NCI-H1048 (cell line): ENCODE data around the gene CNDP1.
"Not testable (repeated sequence)": the region's sequence is repeated elsewhere in the genome, so short reads cannot be mapped to it uniquely, and the experiment has no call there.

Experiments
- DNase-seq: peaks from one replicate; lab custom pipeline; 2025; lab: John Stamatoyannopoulos, UW

The CNDP1 gene

GRCh38 chr18:74520096-74520833, 14.0 kb upstream of the CNDP1 start:
- no peak for DNase-seq

DNA sequence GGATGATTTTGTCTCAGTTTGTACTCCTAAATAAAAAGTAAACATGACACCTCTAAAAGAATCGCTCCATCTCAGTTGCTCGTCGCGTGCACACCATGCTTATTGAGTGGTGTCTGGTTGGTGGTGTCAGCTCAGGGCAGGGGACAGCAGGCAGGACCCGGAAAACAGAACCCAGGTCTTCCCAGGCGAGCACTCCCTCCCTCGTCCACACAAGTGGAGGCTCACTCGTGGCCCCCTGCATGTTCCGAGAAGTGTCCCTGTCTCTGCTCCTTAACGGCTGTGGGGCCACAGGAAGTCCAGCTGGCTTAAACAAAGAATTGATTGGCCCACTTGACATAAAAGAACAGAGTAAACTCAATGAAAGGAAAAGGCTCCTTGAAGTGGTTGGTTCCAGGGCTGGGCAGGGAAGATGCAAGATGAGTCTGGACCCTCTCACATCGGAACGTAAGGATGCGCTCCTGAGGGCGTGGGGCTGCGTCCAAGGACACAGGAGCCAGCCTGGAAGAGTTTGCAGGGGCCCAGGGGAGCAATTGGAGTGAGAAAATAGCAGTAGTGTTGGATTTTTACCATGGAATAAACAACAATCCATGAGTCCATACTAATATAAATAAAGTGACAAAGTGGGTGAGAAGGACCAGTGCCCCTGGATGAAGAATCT, 13.1 kb upstream of the CNDP1 start:
- DNase-seq: no peak

- DNase-seq: no peak
Measured at GRCh38 chr18:74522635-74523548, 11.4 kb upstream of the CNDP1 start.

DNA sequence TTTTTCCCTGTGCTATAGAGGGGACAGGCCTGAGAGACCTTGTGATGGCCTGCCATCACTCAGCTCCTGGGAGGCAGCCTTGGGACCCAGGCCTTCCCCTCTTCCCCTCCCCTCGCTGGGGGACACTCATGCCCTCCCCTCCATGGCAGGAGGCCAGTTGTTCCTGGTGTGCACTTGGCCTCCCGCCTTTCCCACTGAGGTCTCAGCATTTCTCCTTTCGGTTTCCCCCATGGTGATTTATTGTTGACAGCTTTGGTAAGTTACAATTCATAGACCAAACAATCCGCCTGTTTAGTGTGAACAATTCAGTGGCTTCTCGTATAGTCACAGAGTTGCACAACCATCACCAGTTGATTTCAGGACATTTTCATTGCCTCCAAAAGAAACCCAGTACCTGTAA, 10.2 kb upstream of the CNDP1 start:
- DNase-seq: no peak

- DNase-seq: not testable (repeated sequence)
Measured at GRCh38 chr18:74524915-74525314, 9.4 kb upstream of the CNDP1 start.

GRCh38 chr18:74525741-74526140, 8.6 kb upstream of the CNDP1 start:
- DNase-seq: no peak

GRCh38 chr18:74526488-74526887, 7.8 kb upstream of the CNDP1 start:
- DNase-seq: no peak

DNA sequence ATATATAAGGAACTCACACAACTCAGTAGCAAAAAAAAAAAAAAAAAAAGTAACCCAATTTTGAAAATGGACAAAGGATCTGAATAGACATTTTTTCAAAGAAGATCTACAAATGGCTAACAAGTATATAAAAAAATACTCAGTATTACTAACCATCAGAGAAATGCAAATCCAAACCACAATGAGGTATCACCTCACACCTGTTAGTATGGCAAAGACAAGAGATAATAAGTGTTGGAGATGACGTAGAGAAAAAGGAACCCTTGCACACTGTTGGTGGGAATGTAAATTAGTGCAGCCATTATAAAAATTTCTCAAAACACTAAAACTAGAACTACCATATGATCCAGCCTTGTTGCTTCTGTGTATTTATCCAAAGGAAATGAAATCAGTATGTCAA, 5.8 kb upstream of the CNDP1 start:
- no peak for DNase-seq

DNA sequence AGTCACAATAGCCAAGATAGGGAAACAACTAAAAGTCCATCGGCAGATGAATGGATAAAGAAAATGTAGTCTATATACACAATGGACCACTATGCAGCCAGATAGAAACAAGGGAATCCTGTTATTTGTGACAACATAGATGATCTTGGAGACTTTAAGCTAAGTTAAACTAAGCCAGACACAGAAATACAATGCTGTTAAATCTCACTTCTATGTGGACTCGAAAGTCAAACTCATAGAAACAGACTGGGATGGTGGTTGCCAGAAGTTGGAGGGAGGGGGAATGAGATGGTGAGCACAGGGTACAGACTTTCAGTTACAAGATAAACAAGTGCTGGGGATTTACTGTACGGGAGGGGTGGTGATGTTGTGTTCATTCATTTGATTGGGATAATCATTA, 5.4 kb upstream of the CNDP1 start:
- no peak for DNase-seq

DNA sequence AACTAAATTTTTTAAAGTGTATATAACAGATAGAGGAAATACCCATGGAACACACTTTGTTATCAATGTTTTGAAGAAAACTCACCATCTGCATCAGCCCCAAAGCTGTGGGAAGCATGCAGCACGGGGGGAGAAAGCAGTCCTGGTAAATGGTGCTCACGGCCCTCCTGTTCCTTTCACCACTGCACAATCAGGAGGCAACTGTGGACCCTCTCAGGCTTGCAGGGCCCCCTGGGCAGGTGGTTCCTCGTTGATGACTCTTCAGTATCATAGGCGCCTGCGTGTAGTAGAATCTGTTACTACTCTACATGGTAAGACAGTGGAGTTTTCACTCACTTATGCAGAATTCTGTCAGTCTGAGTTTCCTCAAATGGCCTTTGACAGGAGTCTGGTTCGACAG, 4.9 kb upstream of the CNDP1 start:
- no peak for DNase-seq

DNA sequence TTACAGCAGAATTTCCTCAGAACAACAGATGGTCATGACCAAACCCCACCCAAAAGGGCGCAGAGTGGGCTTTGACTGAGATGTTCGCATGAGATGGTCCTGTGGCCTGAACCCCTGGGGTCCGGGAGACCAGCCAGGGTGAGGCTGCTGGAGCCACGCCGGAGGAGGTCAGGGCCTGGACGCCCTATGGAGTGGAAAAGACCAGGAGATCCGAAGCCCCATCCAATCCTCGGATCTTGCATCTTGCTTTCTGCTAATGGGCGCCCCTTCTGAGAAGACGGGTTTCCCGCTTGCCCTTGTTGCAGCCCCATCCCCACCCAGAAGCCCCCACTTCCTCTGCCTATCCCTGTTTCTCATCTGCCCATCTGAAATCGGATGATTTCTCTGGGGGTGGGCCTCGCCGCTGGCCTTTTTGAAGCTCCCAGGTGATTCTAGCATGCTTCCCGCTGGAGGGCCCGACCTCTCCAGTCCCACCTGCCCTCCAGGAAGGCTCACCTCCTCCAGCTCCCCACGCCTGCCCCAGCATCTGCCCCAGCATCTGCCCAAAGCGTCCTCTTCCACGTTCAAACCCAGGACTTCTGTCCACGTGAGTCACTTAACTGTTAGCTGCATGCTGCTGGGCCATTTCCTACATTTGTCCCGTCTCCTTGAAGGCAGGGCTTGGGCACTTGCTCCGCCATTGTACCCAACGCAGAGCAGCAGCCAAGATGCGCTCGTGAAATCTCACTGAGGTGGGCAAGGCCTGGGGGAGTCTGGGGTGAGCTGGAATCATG, 4.3 kb upstream of the CNDP1 start:
- DNase-seq: no peak

GRCh38 chr18:74530584-74530862, 3.8 kb upstream of the CNDP1 start:
- no peak for DNase-seq

- DNase-seq: no peak
Measured at GRCh38 chr18:74531043-74531442, 3.3 kb upstream of the CNDP1 start.

GRCh38 chr18:74532511-74533025, 1.7 kb upstream of the CNDP1 start:
- no peak for DNase-seq

GRCh38 chr18:74533666-74534065, 634 bp upstream of the CNDP1 start:
- no peak for DNase-seq

DNA sequence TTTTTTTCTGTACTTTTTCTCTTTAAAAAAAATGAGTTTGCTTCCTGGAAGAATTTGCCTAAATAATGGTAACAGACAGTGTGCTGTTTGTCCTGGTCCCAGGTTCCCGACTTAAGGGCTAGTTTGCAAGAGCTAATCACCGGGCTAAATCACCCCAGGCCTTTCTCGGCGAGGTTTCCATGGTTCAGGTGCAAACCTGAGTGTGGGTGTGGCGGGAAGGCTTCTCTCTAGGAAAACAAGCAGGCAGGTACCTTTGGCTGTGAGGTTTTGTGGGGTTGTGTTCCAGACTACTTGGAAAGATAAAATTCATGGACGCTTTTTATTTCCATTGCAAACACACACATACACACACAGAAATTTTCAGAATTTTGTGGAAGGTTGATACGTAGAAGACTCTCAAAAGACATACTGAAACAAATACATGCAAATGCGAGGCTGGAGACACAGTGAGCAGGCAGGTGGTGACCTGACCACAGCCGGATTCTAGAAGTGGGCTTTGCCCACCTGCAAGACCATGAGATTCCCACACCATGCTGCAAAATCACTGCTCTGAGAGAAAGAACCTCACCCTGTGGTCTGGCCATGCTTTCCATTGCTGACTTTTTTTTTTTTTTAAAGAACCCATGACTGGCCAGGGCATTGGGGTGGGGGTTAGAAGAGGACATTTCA, 815 bp downstream of the CNDP1 start:
- peak; percentile 90 for DNase-seq

DNA sequence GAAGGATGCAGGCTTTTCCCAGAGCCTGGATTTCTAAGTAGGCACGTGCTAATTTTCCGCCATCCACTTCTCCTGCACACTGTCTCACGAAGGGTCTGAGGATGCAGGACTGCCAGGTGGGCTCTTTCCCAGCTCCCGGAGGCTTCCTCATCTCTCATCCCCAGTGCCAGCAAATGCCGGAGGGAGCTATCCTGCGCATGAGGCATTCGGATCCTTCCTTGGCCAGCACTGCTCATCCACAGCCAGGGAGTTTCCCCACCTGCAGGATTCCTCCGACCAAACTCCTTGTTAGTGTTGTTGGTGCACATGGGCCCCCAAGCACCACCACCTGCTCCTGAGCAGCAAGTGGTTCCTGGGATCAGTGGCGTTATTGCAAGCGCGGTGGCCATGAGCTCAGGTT, 5.0 kb downstream of the CNDP1 start:
- DNase-seq: no peak

DNA sequence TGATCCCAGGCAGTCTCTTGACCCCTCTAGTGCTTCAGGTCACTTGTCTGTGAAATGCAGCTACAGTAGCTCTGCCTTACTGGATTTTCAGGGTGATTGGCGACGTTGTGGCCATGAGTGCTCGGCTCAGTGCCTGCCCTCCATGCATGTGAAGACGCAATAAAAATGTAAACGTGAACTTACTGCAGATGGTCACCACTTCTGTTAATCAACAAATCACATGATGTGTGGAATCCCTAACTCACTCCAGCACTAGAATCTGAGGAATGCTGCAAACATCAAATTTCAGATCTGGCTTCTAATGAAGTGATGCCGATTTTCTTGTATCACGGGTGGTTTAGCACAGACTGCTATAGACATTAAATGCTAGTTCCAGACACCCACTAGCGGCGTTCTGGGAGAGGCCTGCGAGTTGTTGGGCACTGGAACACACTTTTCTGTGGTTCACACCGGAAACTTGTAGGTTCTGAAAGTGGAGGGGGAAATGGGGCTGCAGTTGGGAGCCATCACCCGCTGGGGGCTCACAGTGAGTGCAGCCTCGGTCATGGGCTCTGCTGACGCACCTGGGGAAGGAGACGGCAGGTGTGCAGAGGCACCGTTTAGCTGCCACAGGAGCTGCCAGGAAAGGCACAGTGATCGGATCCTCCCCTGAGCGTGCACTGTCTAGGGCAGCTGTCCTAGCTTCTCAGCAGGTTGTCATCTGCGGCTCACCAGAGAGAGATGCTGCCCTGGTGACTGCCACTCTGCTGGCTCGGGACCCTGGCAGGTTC, 6.5 kb downstream of the CNDP1 start:
- no peak for DNase-seq

- no peak for DNase-seq
Measured at GRCh38 chr18:74541703-74542555, 7.6 kb downstream of the CNDP1 start.

DNA sequence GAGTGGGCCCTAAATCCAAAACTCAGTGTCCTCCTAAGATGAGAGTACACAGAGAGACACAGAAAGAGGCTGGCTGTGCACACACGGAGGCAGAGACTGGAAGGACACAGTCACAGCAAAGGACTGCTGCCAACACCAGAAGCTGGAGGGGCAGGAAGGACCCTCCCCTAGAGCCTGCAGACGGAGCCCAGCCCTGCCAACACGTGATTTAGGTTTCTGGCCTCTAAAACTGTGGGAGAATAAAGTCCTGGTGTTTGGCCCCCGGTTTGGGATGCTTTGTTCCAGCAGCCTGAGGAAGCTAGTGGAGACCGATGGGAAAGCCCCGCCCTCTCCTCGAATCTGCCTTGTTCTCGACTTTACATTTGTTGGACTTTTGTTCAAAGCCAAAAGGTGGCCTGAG, 10.6 kb downstream of the CNDP1 start:
- no peak for DNase-seq
